Parathyroid adenoma (tissue), 2 donors: Measurements from ENCODE around the gene KHDC3L.

Experiments
- H2AFZ ChIP-seq: fragments of 300-600 bp; sonication (generic); one replicate; pipeline ENCODE4 v1.7.0; 2017; ENCODE audit warnings: antibody characterized with exemption, mild to moderate bottlenecking
- H3K27ac ChIP-seq: fragments of 300-600 bp; sonication (generic); one replicate; pipeline ENCODE4 v1.7.0; 2017
- H3K27me3 ChIP-seq: fragments of 300-600 bp; sonication (generic); one replicate; pipeline ENCODE4 v1.7.0; 2017; ENCODE audit warnings: low read length; ENCODE audit not compliant: control insufficient read depth, insufficient read depth
- H3K36me3 ChIP-seq: fragments of 300-600 bp; sonication (generic); one replicate; pipeline ENCODE4 v1.7.0; 2017; ENCODE audit warnings: low read length; ENCODE audit not compliant: control insufficient read depth, insufficient read depth
- H3K4me1 ChIP-seq: fragments of 300-600 bp; sonication (generic); one replicate; pipeline ENCODE4 v1.7.0; 2017; ENCODE audit warnings: control low read depth
- H3K4me2 ChIP-seq: fragments of 300-600 bp; sonication (generic); one replicate; pipeline ENCODE4 v1.7.0; 2017; ENCODE audit warnings: low read length
- H3K4me3 ChIP-seq: fragments of 300-600 bp; sonication (generic); one replicate; pipeline ENCODE4 v1.7.0; 2017; ENCODE audit warnings: low read depth, low read length
- H3K79me2 ChIP-seq: fragments of 300-600 bp; sonication (generic); one replicate; pipeline ENCODE4 v1.7.0; 2017; ENCODE audit warnings: control low read depth
- H3K9ac ChIP-seq: fragments of 300-600 bp; sonication (generic); one replicate; pipeline ENCODE4 v1.7.0; 2017; ENCODE audit warnings: mild to moderate bottlenecking
- H3K9me3 ChIP-seq: fragments of 300-600 bp; sonication (generic); one replicate; pipeline ENCODE4 v1.7.0; 2017; ENCODE audit warnings: low read length; ENCODE audit not compliant: control insufficient read depth
- CTCF ChIP-seq: fragments of 300-600 bp; sonication (generic); IDR thresholded peaks from one replicate; pipeline ENCODE4 v1.7.0; 2017; ENCODE audit warnings: antibody characterized with exemption, mild to moderate bottlenecking
- donor health status: primary hyperparathyroidism.

The KHDC3L gene

GRCh38 chr6:73382462-73383113, 20.1 kb downstream of the KHDC3L start:
- Histone ChIP-seq H3K9me3 (no peaks in the 10 kb centered on the region), H3K4me2 (no peak overlapping the region), H2AFZ (no peak overlapping the region), H3K9ac (no peak overlapping the region), H3K4me3 (no peak overlapping the region), H3K27me3 (no peaks in the 10 kb centered on the region), H3K79me2 (no peaks in the 10 kb centered on the region), H3K4me1 (no peaks in the 10 kb centered on the region), H3K36me3 (no peaks in the 10 kb centered on the region), H3K27ac (no peak overlapping the region)
- TF ChIP-seq CTCF = no peak

- Histone ChIP-seq H3K36me3 (no peaks in the 10 kb centered on the region), H3K27ac (peak overlapping the region; percentile 65), H3K9me3 (no peaks in the 10 kb centered on the region), H2AFZ (peak overlapping the region; percentile 88), H3K4me1 (no peaks in the 10 kb centered on the region), H3K4me3 (peak overlapping the region; percentile 58), H3K79me2 (no peaks in the 10 kb centered on the region), H3K27me3 (no peaks in the 10 kb centered on the region), H3K4me2 (peak overlapping the region; percentile 79), H3K9ac (no peak overlapping the region)
- no peak for TF ChIP-seq CTCF
Observed at GRCh38 chr6:73388433-73388799, 26.0 kb downstream of the KHDC3L start.

GRCh38 chr6:73388800-73389512, 26.5 kb downstream of the KHDC3L start:
- Histone ChIP-seq H3K9me3 (no peaks in the 10 kb centered on the region), H3K27ac (peak overlapping the region; percentile 65), H3K4me1 (no peaks in the 10 kb centered on the region), H2AFZ (peak overlapping the region; percentile 88), H3K4me3 (peak overlapping the region; percentile 58), H3K36me3 (no peaks in the 10 kb centered on the region), H3K27me3 (no peaks in the 10 kb centered on the region), H3K9ac (no peak overlapping the region), H3K4me2 (peak overlapping the region; percentile 79), H3K79me2 (no peaks in the 10 kb centered on the region)
- peak; percentile 59 for TF ChIP-seq CTCF

- Histone ChIP-seq H3K27me3 (no peaks in the 10 kb centered on the region), H2AFZ (no peak overlapping the region), H3K9ac (no peak overlapping the region), H3K9me3 (no peaks in the 10 kb centered on the region), H3K79me2 (no peaks in the 10 kb centered on the region), H3K4me1 (no peaks in the 10 kb centered on the region), H3K27ac (no peak overlapping the region), H3K36me3 (no peaks in the 10 kb centered on the region), H3K4me3 (no peak overlapping the region), H3K4me2 (no peak overlapping the region)
- no peak for TF ChIP-seq CTCF
Observed at GRCh38 chr6:73389854-73390253, 27.4 kb downstream of the KHDC3L start.
